HL-60 (cell line): ENCODE data around the gene APC2.

Source experiments
- POLR2AphosphoS5 ChIP-seq: IDR thresholded peaks from 2 replicates; pipeline ENCODE4 v1.6.1; 2012; ENCODE audit warnings: low read depth
- TF ChIP-seq, protein P1 (sequence below): IDR thresholded peaks from one replicate; pipeline ENCODE4 v1.5.1; 2011; ENCODE audit warnings: low read length, control low read depth, inconsistent platforms; ENCODE audit not compliant: insufficient read depth

DNA sequence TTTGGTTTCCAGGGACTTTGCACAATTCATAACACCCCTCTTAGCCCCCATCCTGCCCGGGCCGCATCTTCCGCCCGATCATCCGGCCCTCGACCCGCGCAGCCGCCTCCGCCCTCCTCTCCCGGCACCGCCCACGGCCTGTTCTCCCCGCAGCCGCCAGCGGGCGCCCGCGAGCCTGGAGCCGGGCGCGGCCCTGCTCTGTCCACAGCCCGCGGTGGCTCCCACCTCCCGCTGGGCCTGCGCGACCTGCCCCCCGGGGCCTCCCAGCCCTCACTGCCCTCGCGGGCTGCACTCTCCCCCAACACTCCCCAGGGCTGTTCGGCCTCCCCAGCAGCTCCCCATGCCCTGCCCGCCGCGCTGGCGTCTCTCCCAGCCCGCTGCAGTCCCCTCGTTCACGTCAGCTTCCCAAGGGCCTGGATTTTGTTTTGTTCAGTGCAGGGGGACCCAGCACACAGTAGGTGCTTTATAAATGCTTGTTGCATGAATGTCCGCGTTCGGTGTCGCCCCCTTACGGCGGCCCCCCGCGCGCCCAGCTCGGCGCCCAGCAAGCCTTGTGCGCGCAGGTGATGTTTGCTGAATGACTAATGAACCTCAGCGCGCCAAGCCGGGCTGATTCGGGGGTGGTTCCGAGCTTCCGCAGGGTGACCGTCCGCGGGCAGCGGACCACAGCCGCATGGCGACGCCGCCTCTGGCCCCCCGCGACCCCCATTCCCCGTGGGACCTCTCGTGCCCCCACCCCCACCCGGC lies 4.6 kb upstream of the APC2 start:
- TF ChIP-seq, protein P1, sequence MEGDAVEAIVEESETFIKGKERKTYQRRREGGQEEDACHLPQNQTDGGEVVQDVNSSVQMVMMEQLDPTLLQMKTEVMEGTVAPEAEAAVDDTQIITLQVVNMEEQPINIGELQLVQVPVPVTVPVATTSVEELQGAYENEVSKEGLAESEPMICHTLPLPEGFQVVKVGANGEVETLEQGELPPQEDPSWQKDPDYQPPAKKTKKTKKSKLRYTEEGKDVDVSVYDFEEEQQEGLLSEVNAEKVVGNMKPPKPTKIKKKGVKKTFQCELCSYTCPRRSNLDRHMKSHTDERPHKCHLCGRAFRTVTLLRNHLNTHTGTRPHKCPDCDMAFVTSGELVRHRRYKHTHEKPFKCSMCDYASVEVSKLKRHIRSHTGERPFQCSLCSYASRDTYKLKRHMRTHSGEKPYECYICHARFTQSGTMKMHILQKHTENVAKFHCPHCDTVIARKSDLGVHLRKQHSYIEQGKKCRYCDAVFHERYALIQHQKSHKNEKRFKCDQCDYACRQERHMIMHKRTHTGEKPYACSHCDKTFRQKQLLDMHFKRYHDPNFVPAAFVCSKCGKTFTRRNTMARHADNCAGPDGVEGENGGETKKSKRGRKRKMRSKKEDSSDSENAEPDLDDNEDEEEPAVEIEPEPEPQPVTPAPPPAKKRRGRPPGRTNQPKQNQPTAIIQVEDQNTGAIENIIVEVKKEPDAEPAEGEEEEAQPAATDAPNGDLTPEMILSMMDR = peak; percentile 41
- TF ChIP-seq POLR2AphosphoS5 = no peak
